Omental fat pad (tissue), 4 donors: ENCODE measurements around the gene LY6G5B. TPM values are rescaled to one million over a fixed set of nuclear protein-coding genes. Genes with fewer than 3 reads are reported as not detected.
A peak's percentile ranks its signal among the peaks of the same experiment; 100 is the strongest.

Source experiments
- ATAC-seq: fragments of 150-250 bp; one replicate; pipeline ENCODE4 v1.9.1; 2016; ENCODE audit warnings: mild to moderate bottlenecking, moderate library complexity; ENCODE audit not compliant: low FRiP score
- DNase-seq: peaks from one replicate; pipeline ENCODE4 v3.0.0-alpha.2; 2019; ENCODE audit warnings: low spot score
- total RNA-seq, 4 donors: library from RNA; depleted of rRNA; stranded (reverse); fragments of >200 nt; gene quantifications; one replicate each; pipeline ENCODE4 v1.1.0, GENCODE V29; 2016
- TF ChIP-seq, protein P1 (sequence below), 3 donors: fragments of 450-650 bp; IDR thresholded peaks; one replicate each; pipeline ENCODE4 v1.5.1; 2016 to 2017; ENCODE audit warnings: antibody characterized with exemption in 3 of 3, mild to moderate bottlenecking in 3 of 3, moderate library complexity in 2 of 3

The LY6G5B gene
- total RNA-seq, 4 donors from 2014 or later, result 7.4 to 16.9 (median 11.3) TPM

DNA sequence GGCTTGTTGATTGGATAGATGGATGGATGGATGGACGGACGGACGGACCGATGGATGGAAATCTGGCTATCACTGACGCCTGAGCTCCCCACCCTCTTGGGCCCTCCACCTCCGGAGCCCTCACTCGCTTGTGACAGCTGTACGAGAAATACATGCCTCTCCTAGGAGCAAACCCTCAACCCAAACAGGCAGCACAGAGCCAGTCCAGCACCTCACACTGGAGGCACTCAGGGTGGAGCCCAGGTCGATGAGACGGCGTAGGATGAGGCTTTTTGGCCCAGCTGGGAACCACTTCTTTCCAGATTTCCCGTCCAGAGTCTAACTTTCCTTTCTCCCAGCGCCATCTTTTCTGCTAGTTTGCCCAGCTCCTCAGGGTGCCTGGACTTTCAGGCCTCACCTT is 13.8 kb downstream of the LY6G5B start:
- TF ChIP-seq, protein P1, sequence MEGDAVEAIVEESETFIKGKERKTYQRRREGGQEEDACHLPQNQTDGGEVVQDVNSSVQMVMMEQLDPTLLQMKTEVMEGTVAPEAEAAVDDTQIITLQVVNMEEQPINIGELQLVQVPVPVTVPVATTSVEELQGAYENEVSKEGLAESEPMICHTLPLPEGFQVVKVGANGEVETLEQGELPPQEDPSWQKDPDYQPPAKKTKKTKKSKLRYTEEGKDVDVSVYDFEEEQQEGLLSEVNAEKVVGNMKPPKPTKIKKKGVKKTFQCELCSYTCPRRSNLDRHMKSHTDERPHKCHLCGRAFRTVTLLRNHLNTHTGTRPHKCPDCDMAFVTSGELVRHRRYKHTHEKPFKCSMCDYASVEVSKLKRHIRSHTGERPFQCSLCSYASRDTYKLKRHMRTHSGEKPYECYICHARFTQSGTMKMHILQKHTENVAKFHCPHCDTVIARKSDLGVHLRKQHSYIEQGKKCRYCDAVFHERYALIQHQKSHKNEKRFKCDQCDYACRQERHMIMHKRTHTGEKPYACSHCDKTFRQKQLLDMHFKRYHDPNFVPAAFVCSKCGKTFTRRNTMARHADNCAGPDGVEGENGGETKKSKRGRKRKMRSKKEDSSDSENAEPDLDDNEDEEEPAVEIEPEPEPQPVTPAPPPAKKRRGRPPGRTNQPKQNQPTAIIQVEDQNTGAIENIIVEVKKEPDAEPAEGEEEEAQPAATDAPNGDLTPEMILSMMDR (IDR thresholded peaks at IDR 0.05), result no peak
- DNase-seq (no peak), ATAC-seq (no peak)

- TF ChIP-seq, protein P1 (IDR thresholded peaks at IDR 0.05), result no peak
- ATAC-seq (no peak), DNase-seq (no peak)
Observed at GRCh38 chr6:31686483-31686882, 16.7 kb downstream of the LY6G5B start.

GRCh38 chr6:31687321-31687720 is 17.5 kb downstream of the LY6G5B start:
- TF ChIP-seq, protein P1 (IDR thresholded peaks at IDR 0.05), result no peak
- ATAC-seq, result no peak
- no peak for DNase-seq

DNA sequence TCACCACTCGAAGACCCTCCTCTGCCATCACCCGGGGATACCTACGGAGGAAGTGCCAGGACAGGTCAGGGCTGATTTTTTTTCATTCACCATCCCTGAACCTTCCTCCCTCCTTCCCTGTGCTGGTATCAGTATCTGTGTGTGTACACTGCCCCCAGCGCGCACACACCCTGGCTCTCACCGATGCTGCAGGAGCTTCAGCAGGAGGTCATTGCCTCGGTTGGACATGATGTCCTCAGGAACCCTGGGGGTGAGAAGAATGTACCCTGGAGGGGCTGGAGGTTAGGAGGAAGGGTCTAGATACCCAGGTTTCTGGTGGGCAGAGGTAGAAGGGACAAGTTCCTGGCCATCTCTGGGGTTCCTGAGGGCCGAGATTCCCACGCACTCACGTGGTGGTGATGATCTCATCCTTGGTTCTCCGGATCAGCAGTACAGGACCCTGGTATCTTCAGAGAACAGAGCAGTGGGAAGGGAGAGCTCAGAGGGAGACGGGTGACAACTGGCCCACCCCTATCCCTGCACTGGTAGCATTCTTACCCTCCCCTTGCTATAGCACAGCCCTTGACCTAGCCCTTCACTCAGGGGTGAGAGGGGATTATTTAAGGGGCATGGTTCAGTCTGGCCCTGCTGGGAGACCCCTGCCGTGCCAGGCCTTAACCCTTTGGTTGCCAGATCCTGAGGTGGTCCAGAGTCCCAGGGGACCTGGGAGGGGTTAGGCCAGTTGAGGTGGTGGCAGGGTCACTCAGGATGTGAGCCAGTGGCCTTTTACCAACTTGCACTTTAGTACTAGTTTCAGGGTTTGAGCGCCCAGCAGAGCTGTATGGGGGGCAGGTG is 18.3 kb downstream of the LY6G5B start:
- DNase-seq, result no peak
- TF ChIP-seq, protein P1 (IDR thresholded peaks at IDR 0.05), result no peak
- ATAC-seq, result no peak

DNA sequence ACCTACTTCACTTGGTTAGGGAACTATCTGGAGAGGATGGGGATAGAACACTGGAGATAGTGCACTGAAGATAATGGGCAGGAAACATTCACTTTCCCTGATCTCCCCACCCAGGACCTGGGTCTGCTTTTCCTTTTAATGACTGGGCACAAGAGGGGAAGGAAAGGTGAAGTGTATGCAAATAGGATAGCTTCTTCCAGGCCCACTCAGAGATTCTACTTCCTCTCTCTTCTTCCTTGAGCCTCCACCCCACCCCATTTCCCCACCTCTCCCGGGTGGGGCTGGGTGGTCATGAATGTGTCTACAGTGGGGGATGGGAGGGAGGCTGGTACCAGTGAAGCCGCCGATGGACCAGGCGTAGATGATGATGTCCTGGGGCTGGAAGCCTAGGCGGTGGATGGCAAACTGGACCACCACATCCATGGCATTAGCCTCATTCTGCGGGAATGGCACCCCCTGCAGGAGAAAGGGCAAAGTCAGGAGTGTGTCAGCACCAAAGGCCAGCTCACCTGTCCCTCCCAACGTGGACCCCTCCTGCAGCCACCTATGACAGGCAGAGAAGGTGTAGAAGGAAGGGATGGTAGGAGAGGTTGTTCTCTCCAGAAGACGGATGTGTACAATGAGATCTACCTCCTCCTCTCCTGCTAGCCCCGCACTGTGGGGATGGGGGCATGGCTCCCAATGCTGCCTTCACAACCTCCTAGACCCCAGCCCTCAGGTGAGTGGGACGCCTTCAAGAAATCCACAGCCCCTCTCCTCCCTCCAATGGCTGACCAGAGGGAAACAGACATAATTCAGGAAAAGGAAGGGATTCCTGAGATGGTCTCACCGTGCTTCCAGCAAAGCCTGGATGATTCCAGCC is 19.7 kb downstream of the LY6G5B start:
- TF ChIP-seq, protein P1 (IDR thresholded peaks at IDR 0.05), result no peak
- DNase-seq (no peak), ATAC-seq (peak; percentile 7)

GRCh38 chr6:31690231-31691077 is 20.7 kb downstream of the LY6G5B start:
- ATAC-seq, result peak; percentile 91
- TF ChIP-seq, protein P1 (IDR thresholded peaks at IDR 0.05), result no peak
- no peak for DNase-seq
